GM20000 (cell line): ENCODE measurements around the gene NEK11.
A peak's percentile ranks its signal among the peaks of the same experiment; 100 is the strongest.
"Not testable (repeated sequence)": the region's sequence is repeated elsewhere in the genome, so short reads cannot be mapped to it uniquely, and the experiment has no call there.

Experiments
- DNase-seq: peaks from one replicate; pipeline ENCODE4 v3.0.0; 2012; ENCODE audit warnings: low spot score
- TF ChIP-seq, protein P1 (sequence below): IDR thresholded peaks from 2 replicates; pipeline ENCODE4 v1.5.1; 2012; ENCODE audit warnings: mild to moderate bottlenecking, control low read depth; ENCODE audit errors: extremely low read depth, missing control alignments

Gene NEK11

DNA sequence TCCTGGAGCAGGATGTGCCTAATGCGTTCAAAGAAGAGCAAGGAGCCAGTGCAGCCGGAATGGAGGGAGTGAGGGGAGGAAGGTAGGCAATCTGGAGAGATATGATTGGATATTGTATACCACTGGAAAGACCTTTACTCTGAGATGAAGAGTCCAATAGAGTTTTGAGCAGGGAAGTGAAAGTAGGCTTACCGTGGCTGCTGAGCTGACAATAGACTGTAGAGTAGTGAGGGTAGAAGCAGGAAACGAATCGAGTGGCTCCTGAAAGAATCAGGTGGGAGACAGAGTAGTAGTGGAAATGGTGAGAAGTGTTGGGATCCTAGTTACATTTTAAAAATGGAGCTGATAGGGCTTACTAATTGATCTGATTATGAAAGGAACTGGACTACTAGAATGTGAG lies 303.1 kb downstream of the NEK11 start:
- DNase-seq = peak; percentile 19
- TF ChIP-seq, protein P1, sequence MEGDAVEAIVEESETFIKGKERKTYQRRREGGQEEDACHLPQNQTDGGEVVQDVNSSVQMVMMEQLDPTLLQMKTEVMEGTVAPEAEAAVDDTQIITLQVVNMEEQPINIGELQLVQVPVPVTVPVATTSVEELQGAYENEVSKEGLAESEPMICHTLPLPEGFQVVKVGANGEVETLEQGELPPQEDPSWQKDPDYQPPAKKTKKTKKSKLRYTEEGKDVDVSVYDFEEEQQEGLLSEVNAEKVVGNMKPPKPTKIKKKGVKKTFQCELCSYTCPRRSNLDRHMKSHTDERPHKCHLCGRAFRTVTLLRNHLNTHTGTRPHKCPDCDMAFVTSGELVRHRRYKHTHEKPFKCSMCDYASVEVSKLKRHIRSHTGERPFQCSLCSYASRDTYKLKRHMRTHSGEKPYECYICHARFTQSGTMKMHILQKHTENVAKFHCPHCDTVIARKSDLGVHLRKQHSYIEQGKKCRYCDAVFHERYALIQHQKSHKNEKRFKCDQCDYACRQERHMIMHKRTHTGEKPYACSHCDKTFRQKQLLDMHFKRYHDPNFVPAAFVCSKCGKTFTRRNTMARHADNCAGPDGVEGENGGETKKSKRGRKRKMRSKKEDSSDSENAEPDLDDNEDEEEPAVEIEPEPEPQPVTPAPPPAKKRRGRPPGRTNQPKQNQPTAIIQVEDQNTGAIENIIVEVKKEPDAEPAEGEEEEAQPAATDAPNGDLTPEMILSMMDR = no peak

- DNase-seq = not testable (repeated sequence)
These were observed 304.9 kb downstream of the NEK11 start for GRCh38 chr3:131331456-131332085.

DNA sequence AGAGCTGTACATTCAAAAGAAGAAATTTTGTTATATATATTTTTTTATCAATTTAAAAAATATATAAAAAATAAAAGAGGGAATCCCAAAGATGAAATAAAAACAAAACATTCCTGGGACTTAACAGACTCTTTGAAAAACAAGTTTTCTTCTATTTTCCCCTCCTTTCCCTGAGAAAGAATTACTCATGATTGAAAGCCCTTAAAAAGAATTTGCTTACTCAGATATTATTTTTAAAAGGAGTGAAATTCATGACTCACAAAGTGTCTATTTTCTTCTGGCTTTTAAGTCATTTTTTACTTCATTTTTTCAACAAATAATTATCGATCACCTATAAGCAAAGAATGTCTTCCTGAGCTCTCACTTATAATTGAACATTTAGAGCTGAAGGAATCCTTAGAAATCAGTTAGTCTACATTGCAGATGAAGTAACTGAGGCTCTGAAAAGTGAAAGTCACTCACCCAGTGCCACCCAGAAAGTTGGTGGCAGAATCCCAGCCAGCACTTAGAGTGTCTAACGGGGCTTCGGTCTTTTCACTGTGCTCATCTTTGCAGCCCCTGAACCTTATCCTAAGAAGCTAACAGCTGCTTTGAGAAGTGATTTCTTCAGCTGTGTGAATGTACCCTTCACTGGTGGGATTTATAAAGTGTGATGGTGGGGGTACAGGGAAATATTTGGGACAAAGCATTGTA lies 312.4 kb downstream of the NEK11 start:
- TF ChIP-seq, protein P1 = no peak
- no peak for DNase-seq

- TF ChIP-seq, protein P1 = no peak
These were observed 315.1 kb downstream of the NEK11 start for GRCh38 chr3:131341761-131342160.

GRCh38 chr3:131348911-131349310 lies 322.2 kb downstream of the NEK11 start:
- TF ChIP-seq, protein P1 = no peak
- no peak for DNase-seq

More at GRCh38 chr3:131341761-131342160, 315.1 kb downstream of the NEK11 start:
- DNase-seq = no peak

- TF ChIP-seq, protein P1 = no peak
These were observed 322.8 kb downstream of the NEK11 start for GRCh38 chr3:131349454-131349853.

DNA sequence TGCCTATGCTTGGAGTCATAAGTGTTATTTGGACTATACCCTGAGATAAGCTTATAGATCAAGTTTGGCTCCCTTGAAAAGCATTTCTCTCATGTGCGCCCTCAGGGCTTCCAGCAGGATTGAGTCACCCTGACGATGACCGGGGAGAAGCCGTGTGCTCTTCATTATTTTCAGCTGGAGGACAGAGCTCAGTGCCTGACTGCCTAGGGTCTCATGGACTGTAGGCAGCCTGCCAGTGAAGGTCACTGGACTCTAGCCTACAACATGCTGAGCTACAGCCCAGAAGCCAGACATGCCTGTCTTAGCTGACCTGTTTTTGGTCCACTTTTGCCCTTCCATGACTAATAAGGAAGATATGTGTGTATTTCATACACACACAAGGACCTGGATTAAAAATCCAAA lies 323.3 kb downstream of the NEK11 start:
- DNase-seq = no peak
- TF ChIP-seq, protein P1 = no peak

More at GRCh38 chr3:131349454-131349853, 322.8 kb downstream of the NEK11 start:
- no peak for DNase-seq
